ENCODE measurements around the gene USP36.
"Not testable (repeated sequence)": the region's sequence is repeated elsewhere in the genome, so short reads cannot be mapped to it uniquely, and the experiment has no call there.

USP36 gene

DNA sequence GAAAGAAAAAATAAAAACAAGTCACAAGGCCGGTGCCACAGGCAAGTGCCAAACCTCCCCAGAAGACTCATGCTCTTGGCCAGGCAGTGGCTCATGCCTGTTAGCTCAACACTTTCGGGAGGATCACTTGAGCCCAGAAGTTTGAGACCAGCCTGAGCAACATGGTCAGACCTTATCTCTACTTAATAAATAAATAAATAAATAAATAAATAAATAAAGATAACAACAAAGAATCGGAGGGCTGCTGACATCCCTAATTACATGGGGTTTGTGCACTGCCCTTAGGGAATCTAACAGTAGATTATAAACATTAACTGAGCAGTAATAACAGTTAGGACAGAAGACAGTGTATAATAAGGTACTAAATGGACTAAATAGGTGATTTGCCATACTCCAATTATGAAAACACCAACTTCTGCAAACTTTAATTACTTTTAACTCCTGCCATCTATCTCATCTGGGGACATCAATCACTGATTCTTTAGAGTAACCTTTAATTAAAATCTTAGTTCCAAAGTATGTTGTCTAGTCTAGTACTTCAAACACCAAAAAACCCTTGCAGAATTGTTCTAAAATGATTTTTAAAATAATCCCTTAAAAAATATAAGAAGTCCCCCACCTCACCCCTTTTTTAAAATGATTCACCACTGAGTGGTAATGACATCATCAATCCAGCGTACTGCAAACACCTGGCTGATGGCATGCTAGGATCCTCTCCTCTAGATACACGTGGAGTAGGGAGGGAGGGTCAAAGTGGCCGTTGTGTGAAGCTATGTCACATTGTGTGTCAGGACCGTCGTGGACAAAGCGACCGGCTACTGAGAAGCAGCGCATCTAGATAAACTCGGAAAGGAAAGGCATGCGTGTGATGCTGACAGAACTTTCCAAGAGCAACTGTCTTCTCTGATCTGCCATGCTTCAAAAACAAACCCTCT lies 87.0 kb downstream of the USP36 start:
- intact Hi-C loops (cut with DNase I), result no loop called here

DNA sequence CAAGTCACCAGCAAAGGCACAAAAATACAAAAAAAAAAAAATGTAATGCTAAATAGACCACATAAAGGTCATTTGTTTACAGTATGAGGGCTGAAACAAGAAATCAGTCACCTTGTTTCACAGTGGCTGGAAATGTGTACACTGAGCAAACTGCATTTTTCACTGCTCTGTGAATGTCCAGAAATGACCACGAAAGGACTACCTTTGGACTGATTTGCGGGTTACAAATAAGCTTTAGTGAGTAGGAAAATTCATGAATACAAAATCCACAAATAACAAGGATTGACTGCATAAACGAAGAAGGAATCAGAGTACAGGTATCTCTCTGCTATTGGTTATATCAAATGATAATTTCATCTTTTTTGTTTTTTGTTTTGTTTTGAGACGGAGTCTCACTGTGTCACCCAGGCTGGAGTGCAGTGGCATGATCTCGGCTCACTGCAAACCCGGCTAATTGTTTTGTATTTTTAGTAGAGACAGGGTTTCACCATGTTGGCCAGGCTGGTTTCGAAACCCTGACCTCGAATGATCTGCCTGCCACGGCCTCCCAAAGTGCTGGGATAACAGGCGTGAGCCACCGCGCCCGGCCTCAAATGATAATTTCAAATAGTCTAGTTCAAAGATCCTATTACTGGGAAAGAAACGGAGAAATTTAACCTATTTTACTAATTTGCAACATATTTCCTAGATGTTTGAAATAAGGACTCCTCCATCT lies 89.0 kb downstream of the USP36 start:
- DNase-seq, result no peak
- intact Hi-C loops (cut with DNase I), result no loop called here

More for the DNA sequence above, 87.0 kb downstream of the USP36 start:
- DNase-seq, result no peak

DNA sequence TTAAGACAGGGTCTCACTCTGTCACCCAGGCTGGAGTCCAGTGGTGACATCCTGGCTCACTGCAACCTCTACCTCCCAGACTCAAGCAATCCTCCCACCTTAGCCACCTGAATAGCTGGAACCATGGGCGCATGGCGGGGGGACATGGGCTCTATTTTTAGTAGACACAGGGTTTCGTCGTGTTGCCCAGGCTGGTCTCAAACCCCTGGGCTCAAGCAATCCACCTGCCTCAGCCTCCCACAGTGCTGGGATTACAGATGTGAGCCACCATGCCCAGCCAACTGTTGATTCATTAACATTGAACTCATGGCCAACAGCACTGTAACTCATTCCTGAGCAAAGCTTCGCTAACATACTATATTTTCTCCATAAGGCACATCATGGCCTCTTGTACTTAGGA lies 89.6 kb downstream of the USP36 start:
- DNase-seq; intact Hi-C loops (cut with DNase I): not testable (repeated sequence)

DNA sequence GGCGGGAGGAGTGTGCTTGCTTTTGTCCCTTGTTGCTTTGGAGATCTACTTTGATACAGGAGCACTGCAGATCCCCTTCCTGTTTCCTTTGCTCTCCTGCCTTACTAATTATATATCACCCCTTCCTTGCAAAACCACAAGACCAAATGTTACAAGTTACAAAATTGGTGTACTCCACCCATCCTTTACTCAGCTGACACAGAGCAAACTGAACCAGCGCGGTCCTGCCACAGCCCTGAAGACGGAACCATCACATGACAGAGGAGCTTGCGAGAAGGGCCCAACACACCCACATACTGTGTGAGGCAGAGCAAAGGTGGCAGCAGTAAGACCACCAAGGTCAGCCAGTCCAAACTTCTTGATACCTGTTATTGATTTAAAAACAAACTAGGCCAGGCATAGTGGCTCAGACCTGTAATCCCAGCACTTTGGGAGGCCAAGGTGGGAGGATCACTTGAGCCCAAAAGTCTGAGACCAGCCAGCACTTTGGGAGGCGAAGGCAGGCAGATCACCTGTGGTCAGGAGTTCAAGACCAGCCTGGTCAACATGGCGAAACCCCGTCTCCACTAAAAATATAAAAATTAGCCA lies 91.8 kb downstream of the USP36 start:
- DNase-seq, result peak in 1 of 10 donors; percentile 26
- intact Hi-C loops (cut with DNase I), result no loop called here

DNA sequence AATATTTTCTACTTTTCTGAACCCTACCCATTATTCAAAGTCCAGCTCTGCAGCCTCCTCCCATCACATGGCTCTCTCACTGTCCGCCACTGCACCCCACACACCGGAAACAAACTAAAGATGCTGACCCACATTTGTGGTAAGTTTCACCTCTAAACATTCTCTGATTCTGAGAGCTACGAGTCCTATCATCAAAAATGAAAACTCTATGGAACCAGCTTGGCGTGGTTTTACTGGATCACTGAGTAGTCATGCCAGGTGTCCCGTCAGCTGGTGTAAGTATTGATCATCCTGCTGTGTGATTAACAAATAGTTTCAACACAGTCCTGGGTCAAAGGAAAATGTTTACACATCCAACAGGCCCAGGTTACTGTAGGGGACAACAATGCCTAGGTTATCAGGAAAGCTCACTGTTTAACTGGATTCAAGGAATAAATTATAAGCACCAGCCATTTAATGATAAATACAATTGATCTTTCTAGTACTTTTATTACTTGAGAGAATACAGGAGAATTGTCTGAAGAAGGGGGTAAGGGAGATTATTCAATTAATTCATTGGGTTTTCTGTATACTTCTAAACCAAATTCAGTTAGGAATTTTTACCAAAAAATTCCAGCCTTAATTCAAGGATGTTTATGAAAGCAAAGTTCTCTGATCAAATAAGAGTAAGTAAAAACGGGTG lies 92.4 kb downstream of the USP36 start:
- no peak for DNase-seq
- intact Hi-C loops (cut with DNase I), result no loop called here

DNA sequence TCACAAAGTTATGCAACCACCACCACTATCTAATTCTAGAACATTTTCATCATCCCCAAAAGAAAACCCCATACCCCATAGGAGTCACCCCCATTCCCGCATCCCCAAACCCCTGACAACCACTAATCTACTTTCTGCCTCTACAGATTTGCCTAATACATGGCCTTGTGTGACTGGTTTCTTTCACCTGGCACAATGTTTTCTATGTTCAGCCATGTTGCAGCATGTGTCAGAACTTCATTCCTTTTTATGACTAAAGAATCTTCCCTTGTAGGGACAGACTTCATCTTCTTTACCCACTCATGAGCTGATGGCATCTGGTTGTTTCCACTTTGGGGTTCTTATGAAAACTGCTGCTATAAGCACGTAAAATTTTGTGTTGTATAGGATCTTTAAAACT lies 93.1 kb downstream of the USP36 start:
- DNase-seq, result no peak
- intact Hi-C loops (cut with DNase I), result no loop called here

DNA sequence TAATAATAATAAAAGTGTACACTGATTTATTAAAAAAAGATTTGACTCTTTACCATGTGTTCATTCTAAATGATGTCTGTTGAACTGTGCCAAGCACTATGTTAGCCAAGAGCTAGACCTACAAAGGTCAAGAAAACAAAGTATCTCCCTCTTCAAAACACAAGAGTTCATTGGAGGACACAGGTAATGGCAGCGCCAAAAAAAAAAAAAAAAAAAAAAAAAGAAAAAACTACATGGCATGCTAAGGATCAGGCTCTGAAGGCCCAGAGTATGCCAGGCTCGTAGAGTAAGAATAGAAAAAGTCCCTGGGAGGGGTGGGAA lies 93.7 kb downstream of the USP36 start:
- intact Hi-C loops (cut with DNase I), result no loop called here
- DNase-seq, result no peak

DNA sequence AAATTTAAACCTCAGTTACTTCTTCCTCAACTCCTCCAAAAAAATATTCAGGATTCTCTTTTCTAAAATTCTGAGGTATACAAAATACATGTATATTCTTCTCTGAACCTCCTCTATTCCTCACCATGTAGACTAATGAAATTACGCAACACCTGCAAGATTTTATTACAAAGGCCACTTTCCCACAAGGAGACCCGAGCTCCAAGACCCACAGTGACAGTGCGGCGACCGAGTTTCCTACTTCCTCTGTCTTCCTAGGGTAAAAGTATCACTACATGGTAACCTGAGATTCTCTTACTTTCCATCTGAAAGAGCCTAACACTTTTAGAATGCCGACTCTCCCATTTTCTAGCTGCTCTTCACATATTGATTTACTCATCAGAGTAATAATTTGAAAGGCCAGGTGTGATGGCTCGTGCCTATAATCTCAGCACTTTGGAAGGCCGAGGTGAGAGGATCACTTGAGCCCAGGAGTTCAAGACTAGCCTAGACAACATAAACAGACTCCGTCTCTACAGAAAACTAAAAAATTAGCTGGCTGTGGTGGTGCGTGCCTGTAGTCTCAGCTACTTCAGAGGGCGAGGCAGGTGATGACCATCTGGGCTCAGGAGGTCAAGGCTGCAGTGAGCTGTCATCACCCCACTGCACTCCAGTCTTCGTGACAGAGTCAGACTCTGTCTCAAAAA lies 94.2 kb downstream of the USP36 start:
- intact Hi-C loops (cut with DNase I), result no loop called here
- no peak for DNase-seq
